GM23338 (cell line): Measurements from ENCODE around the gene MCU.
"Not testable (repeated sequence)": the region's sequence is repeated elsewhere in the genome, so short reads cannot be mapped to it uniquely, and the experiment has no call there.

ENCODE experiments used
- CTCF ChIP-seq, 2 experiments: fragments of 200-600 bp in 1 of 2; sonication (generic) in 1 of 2; conservative IDR thresholded peaks; 2 replicates each; pipeline versions ENCODE4 v1.5.1 to v1.6.1; 2016 to 2017; ENCODE audit warnings: antibody characterized with exemption in 2 of 2, low read depth in 2 of 2, mild to moderate bottlenecking in 2 of 2, moderate library complexity in 1 of 2
- EZH2 ChIP-seq: fragments of 200-600 bp; sonication (generic); IDR thresholded peaks from one replicate; pipeline ENCODE4 v1.8.0; 2017; ENCODE audit warnings: antibody characterized with exemption, mild to moderate bottlenecking, low read depth; ENCODE audit not compliant: unreplicated experiment
- EZH2phosphoT487 ChIP-seq: fragments of 200-600 bp; sonication (generic); IDR thresholded peaks from one replicate; pipeline ENCODE4 v1.8.1; 2018; ENCODE audit warnings: antibody characterized with exemption; ENCODE audit not compliant: unreplicated experiment
- STAT1 ChIP-seq: IDR thresholded peaks from one replicate; pipeline ENCODE4 v1.6.1; 2016; ENCODE audit warnings: antibody characterized with exemption; ENCODE audit not compliant: unreplicated experiment

DNA sequence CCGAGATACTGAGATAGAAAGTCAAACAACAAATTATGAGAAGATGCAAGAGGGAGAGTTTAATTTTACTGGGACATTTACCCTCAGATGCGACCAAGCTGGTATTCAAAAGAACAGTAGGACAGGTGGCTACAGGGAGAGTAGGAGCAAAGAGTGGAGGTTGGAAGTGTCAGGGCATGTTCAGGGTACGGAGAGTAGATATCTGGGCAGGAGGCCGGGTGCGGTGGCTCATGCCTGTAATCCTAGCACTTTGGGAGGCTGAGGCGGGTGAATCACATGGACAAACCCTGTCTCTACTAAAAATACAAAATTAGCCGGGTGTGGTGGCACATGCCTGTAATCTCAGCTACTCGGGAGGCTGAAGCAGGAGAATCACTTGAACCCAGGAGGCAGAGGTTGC, 5.5 kb upstream of the MCU start:
- TF ChIP-seq CTCF (conservative IDR thresholded peaks at IDR 0.05; ENCODE audit: low read depth in 2 of 2); EZH2; STAT1; EZH2phosphoT487: not testable (repeated sequence)
